Breast epithelium (tissue), 4 donors: ENCODE data around the gene GAS7. TPM values are rescaled to one million over a fixed set of nuclear protein-coding genes. Genes with fewer than 3 reads are reported as not detected.
A peak's percentile ranks its signal among the peaks of the same experiment; 100 is the strongest.

Source experiments
- DNase-seq, 2 donors: peaks; one replicate each; pipeline ENCODE4 v3.0.0-alpha.2; 2019; ENCODE audit warnings: low spot score in 2 of 2
- H3K27ac ChIP-seq, 2 donors: fragments of 200-600 bp; sonication (generic) in 1 of 2; one replicate each; pipeline ENCODE4 v1.5.1; 2016 to 2019; ENCODE audit warnings: mild to moderate bottlenecking in 1 of 2
- H3K27me3 ChIP-seq, 2 donors: fragments of 200-600 bp; sonication (generic) in 1 of 2; one replicate each; pipeline versions ENCODE4 v1.5.1 to v1.6.0; 2017 to 2019; ENCODE audit warnings: control low read depth in 1 of 2, mild to moderate bottlenecking in 1 of 2
- H3K36me3 ChIP-seq: fragments of 200-600 bp; one replicate; pipeline ENCODE4 v1.5.1; 2019
- H3K4me1 ChIP-seq, 2 donors: fragments of 200-600 bp; sonication (generic); one replicate each; pipeline ENCODE4 v1.5.1; 2016 to 2019; ENCODE audit warnings: control low read depth in 1 of 2
- H3K4me3 ChIP-seq, 3 donors: fragments of 200-600 bp; sonication (generic); 1 replicate in 2 of 3; 2 replicates in 1 of 3; pipeline ENCODE4 v1.5.1; 2016 to 2019; ENCODE audit warnings: mild to moderate bottlenecking in 3 of 3, moderate library complexity in 2 of 3
- H3K9me3 ChIP-seq, 2 donors: fragments of 200-600 bp; sonication (generic) in 1 of 2; one replicate each; pipeline ENCODE4 v1.5.1; 2016 to 2019; ENCODE audit warnings: control low read depth in 1 of 2
- POLR2A ChIP-seq: fragments of 450-650 bp; IDR thresholded peaks from one replicate; pipeline ENCODE4 v1.6.1; 2016; ENCODE audit warnings: antibody characterized with exemption, mild to moderate bottlenecking, moderate library complexity
- POLR2AphosphoS5 ChIP-seq, 3 donors: sonication (generic); formaldehyde crosslinking; IDR thresholded peaks; one replicate each; pipeline ENCODE4 v1.6.1; 2017; ENCODE audit warnings: antibody characterized with exemption in 3 of 3
- intact Hi-C: fragments of 100-400 bp; cut with DNase I; formaldehyde crosslinking; loops from one replicate; pipeline ENCODE4 v1.15.1; 2023; ENCODE audit warnings: low total_unique reads
- total RNA-seq, 3 donors: library from RNA; depleted of rRNA; stranded (reverse); fragments of >200 nt; gene quantifications; one replicate each; pipeline ENCODE4 v1.1.0, GENCODE V29; 2016
- TF ChIP-seq, protein P1 (sequence below), 3 donors: fragments of 450-650 bp; IDR thresholded peaks; one replicate each; pipeline ENCODE4 v1.5.1; 2016 to 2017; ENCODE audit warnings: antibody characterized with exemption in 3 of 3, mild to moderate bottlenecking in 3 of 3, moderate library complexity in 3 of 3

The GAS7 gene
- total RNA-seq, 3 donors from 2014 or later = 21.8 to 62.2 (median 33.4) TPM

DNA sequence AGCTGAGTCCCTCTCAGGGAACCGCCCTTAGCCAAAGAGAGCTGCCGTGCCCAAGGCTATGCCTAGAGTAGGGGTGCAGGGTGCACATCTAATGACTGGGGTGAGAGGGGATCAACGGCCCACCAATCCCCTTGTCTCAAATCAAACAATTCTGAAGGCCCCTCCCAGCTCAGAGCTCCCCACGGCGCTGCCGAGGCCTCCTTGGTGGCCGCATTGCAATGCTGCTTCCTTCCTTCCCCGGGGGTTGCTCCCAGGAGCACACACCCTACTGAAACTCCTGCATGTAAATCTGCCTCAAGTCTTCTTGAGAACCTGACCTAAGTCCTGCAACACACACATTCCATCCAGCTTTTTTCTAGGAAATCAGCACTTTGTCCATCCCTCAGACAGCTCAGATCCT, 212.8 kb downstream of the GAS7 start:
- intact Hi-C loops = no loop called here
- no peak for DNase-seq
- Histone ChIP-seq H3K4me3 (no peak overlapping the region), H3K27ac (peak overlapping the region in 1 of 2 donors; percentile 12), H3K9me3 (no peaks in the 10 kb centered on the region), H3K36me3 (no peaks in the 10 kb centered on the region), H3K4me1 (no peaks in the 10 kb centered on the region), H3K27me3 (no peaks in the 10 kb centered on the region)
- TF ChIP-seq POLR2A = no peak
- TF ChIP-seq, protein P1, sequence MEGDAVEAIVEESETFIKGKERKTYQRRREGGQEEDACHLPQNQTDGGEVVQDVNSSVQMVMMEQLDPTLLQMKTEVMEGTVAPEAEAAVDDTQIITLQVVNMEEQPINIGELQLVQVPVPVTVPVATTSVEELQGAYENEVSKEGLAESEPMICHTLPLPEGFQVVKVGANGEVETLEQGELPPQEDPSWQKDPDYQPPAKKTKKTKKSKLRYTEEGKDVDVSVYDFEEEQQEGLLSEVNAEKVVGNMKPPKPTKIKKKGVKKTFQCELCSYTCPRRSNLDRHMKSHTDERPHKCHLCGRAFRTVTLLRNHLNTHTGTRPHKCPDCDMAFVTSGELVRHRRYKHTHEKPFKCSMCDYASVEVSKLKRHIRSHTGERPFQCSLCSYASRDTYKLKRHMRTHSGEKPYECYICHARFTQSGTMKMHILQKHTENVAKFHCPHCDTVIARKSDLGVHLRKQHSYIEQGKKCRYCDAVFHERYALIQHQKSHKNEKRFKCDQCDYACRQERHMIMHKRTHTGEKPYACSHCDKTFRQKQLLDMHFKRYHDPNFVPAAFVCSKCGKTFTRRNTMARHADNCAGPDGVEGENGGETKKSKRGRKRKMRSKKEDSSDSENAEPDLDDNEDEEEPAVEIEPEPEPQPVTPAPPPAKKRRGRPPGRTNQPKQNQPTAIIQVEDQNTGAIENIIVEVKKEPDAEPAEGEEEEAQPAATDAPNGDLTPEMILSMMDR (IDR thresholded peaks at IDR 0.05) = no peak
- no peak for TF ChIP-seq POLR2AphosphoS5 (IDR thresholded peaks at IDR 0.05)

- Histone ChIP-seq H3K36me3 (no peaks in the 10 kb centered on the region), H3K4me3 (no peak overlapping the region), H3K9me3 (no peaks in the 10 kb centered on the region), H3K27ac (peak overlapping the region in 1 of 2 donors; percentile 43), H3K4me1 (no peaks in the 10 kb centered on the region), H3K27me3 (no peaks in the 10 kb centered on the region)
- intact Hi-C loops = no loop called here
- TF ChIP-seq POLR2AphosphoS5 (IDR thresholded peaks at IDR 0.05) = no peak
- DNase-seq = no peak
Observed at GRCh38 chr17:9984768-9985167, 213.6 kb downstream of the GAS7 start.

- intact Hi-C loops = no loop called here
- Histone ChIP-seq H3K4me1 (no peaks in the 10 kb centered on the region), H3K27ac (no peak overlapping the region), H3K27me3 (no peaks in the 10 kb centered on the region), H3K9me3 (no peaks in the 10 kb centered on the region), H3K36me3 (no peaks in the 10 kb centered on the region), H3K4me3 (no peak overlapping the region)
- DNase-seq = peak in 1 of 2 donors; percentile 22
- TF ChIP-seq POLR2A = no peak
- TF ChIP-seq, protein P1 (IDR thresholded peaks at IDR 0.05) = no peak
- TF ChIP-seq POLR2AphosphoS5 (IDR thresholded peaks at IDR 0.05) = no peak
Observed at GRCh38 chr17:9982159-9982558, 216.2 kb downstream of the GAS7 start.

DNA sequence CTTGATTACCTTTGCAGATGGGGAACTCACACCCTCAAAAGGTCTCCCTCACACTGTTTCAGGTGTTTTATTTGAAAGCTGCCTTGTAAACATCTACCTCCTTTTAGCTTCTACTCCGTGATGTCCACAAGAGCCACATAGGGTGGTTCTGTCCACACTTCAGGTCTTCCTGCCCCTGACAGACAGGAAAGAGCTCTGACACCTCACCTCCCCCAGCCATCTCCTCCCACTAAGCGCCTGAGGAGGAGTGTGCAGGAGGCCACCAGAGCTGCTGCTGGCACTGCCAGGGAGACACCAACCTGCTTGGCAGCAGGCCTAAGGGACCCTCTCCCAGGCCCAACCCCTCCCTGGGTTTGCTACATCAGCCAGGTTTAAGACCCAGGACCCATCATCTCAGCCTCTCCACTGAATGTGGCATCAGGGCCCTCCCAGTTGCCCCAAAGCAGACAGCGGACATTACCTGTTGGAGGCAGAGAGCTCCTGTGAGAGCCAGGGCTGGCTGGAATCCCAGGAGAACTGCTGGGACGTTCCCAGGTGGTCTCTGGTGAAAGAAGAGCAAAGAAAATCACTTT, 217.0 kb downstream of the GAS7 start:
- Histone ChIP-seq H3K27ac (peak overlapping the region in 1 of 2 donors; percentile 7), H3K4me3 (no peak overlapping the region), H3K36me3 (no peaks in the 10 kb centered on the region), H3K4me1 (no peaks in the 10 kb centered on the region), H3K27me3 (no peaks in the 10 kb centered on the region), H3K9me3 (no peaks in the 10 kb centered on the region)
- intact Hi-C loops = no loop called here
- TF ChIP-seq, protein P1 (IDR thresholded peaks at IDR 0.05) = no peak
- TF ChIP-seq POLR2AphosphoS5 (IDR thresholded peaks at IDR 0.05) = no peak
- no peak for TF ChIP-seq POLR2A
- peak in 1 of 2 donors; percentile 27 for DNase-seq

DNA sequence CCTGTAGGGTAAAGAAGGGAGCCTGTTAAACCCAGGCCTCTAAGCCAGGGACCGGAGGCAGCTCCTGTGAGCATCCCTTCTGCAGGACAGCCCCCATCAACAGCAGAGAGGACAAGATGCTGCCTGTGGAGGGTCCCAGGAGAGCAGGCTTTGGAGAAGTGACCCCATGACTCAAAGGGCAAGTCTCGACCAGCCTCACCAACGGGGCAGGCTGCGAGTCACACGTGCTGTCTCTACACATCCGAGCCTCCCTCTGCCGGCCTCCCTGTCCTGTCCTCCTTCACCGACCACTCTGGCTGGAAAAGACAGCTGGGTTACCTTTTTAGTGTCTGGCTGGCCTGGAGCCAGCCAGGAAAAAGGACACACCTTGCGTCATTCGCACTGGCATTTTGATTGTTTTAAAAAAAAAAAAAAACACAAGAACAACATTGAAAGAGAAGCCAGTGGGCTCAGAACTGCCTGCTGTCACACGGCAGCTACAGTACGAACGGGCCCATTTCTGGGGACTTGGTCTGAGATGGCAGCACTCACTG, 218.9 kb downstream of the GAS7 start:
- intact Hi-C loops = no loop called here

More for the DNA sequence above, 218.9 kb downstream of the GAS7 start:
- H3K27ac ChIP-seq = no peak overlapping the region
- H3K27me3 ChIP-seq = no peaks in the 10 kb centered on the region
- H3K36me3 ChIP-seq = no peaks in the 10 kb centered on the region
- TF ChIP-seq, protein P1 (IDR thresholded peaks at IDR 0.05) = no peak
- no peak for TF ChIP-seq POLR2A
- no peak for TF ChIP-seq POLR2AphosphoS5 (IDR thresholded peaks at IDR 0.05)
- no peaks in the 10 kb centered on the region for H3K4me1 ChIP-seq
- H3K9me3 ChIP-seq = no peaks in the 10 kb centered on the region
- no peak overlapping the region for H3K4me3 ChIP-seq
- peak in 1 of 2 donors; percentile 42 for DNase-seq
